ENCODE measurements around the gene CAMKV.
"Not testable (repeated sequence)": the region's sequence is repeated elsewhere in the genome, so short reads cannot be mapped to it uniquely, and the experiment has no call there.

CAMKV gene

GRCh38 chr3:49906073-49906743 is 36.5 kb upstream of the CAMKV start:
- no peak for DNase-seq (ENCODE audit: low read depth, low spot score)
- no peak overlapping the region for H3K27ac ChIP-seq (ENCODE audit: low read length)
- H3K9me3 ChIP-seq (ENCODE audit: control insufficient read depth, insufficient read depth, low read length), result no peaks in the 10 kb centered on the region
- H3K4me3 ChIP-seq (ENCODE audit: low read length), result no peak overlapping the region
- H3K27me3 ChIP-seq (ENCODE audit: control insufficient read depth, insufficient read depth, low read length), result no peaks in the 10 kb centered on the region
- H3K4me1 ChIP-seq (ENCODE audit: control insufficient read depth, insufficient read depth, low read length), result peaks cover 12% of the 10 kb centered on the region; the same call in 1 of the 2 replicates
- no peaks in the 10 kb centered on the region for H3K36me3 ChIP-seq (ENCODE audit: control insufficient read depth, insufficient read depth, low read length)
- whole genome bisulfite sequencing (ENCODE audit: insufficient coverage, insufficient read length), result no CpG with 5 or more reads among the region's 15 CpGs

DNA sequence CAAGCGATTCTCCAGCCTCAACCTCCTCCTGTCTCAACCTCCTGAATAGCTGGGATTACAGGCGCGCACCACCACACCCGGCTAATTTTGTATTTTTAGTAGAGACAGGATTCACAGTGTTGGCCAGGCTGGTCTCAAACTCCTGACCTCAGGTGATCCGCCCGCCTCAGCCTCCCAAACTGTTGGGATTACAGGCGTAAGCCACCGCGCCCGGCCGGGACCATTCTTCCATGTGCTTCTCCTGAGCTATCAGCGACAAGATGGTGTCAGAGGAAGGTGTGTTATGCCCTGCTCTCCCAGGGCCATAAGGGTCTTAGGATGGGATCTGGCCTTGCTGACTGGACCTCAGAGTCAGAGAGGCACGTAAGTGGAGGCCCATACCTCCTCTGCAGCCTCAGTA is 34.7 kb upstream of the CAMKV start:
- not testable (repeated sequence) for H3K27ac ChIP-seq (ENCODE audit: low read length); H3K9me3 ChIP-seq (ENCODE audit: control insufficient read depth, insufficient read depth, low read length); H3K27me3 ChIP-seq (ENCODE audit: control insufficient read depth, insufficient read depth, low read length); H3K4me3 ChIP-seq (ENCODE audit: low read length); DNase-seq (ENCODE audit: low read depth, low spot score); H3K36me3 ChIP-seq (ENCODE audit: control insufficient read depth, insufficient read depth, low read length)
- no CpG with 5 or more reads among the region's 13 CpGs for WGBS (ENCODE audit: insufficient coverage, insufficient read length)
- H3K4me1 ChIP-seq (ENCODE audit: control insufficient read depth, insufficient read depth, low read length), result peaks cover 11% of the 10 kb centered on the region; the same call in 1 of the 2 replicates

- no peaks in the 10 kb centered on the region for H3K9me3 ChIP-seq (ENCODE audit: control insufficient read depth, insufficient read depth, low read length)
- H3K27me3 ChIP-seq (ENCODE audit: control insufficient read depth, insufficient read depth, low read length), result no peaks in the 10 kb centered on the region
- peaks cover 11% of the 10 kb centered on the region; the same call in 1 of the 2 replicates for H3K4me1 ChIP-seq (ENCODE audit: control insufficient read depth, insufficient read depth, low read length)
- H3K27ac ChIP-seq (ENCODE audit: low read length), result no peak within 1 kb of the TSS
- DNase-seq (ENCODE audit: low read depth, low spot score), result peak; percentile 83
- no CpG with 5 or more reads among the region's 65 CpGs for WGBS (ENCODE audit: insufficient coverage, insufficient read length)
- H3K4me3 ChIP-seq (ENCODE audit: low read length), result no peak within 1 kb of the TSS
- H3K36me3 ChIP-seq (ENCODE audit: control insufficient read depth, insufficient read depth, low read length), result no peaks in the 10 kb centered on the region
These were observed 34.0 kb upstream of the CAMKV start, which contains the start of gene MST1R for GRCh38 chr3:49903451-49904424. MST1R (minus strand) TSS chr3:49903873; CDS start chr3:49903609, 264 bp downstream.

DNA sequence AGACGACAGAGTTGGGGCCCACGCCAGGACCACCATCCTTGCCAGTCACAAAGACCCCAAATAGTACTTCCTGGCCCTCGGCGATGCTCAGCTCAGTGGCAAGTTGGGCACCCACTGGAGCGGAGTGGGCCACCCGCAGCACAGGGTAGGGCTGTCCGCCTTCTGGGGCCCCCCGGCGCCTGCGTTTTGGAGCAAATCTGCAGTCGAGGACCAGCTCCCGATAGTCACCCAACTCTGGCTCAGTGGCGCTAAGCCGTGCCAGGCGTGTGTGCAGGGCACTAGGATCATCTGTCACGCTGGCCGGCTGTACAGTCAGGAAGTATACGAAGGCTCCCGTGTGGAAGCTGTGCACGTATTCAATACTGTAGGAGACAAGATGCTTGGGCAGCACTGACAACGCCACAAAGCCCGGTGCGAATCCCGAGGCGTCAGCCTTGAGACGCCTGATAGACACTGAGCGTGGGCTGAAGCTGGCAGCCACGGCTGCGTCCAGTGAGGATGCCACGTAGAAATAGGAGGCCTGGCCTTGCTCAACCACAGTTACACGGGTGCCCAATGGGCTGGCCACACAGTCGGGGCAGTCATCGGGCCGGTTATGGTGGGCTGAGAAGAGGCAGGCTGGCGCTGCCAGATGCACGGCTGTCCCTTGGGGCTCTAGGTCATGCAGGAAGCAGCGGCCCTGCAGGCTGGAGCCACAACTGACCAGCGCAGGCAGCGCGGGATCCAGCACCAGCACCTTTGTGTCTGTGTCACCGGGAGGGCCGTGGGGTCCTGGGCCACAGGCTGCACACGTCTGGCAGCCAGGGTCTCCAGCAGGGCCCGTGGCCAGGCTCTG is 33.0 kb upstream of the CAMKV start:
- peaks cover 11% of the 10 kb centered on the region; the same call in 1 of the 2 replicates for H3K4me1 ChIP-seq (ENCODE audit: control insufficient read depth, insufficient read depth, low read length)
- DNase-seq (ENCODE audit: low read depth, low spot score), result no peak
- no peaks in the 10 kb centered on the region for H3K9me3 ChIP-seq (ENCODE audit: control insufficient read depth, insufficient read depth, low read length)
- WGBS (ENCODE audit: insufficient coverage, insufficient read length), result no CpG with 5 or more reads among the region's 44 CpGs
- H3K36me3 ChIP-seq (ENCODE audit: control insufficient read depth, insufficient read depth, low read length), result no peaks in the 10 kb centered on the region
- no peaks in the 10 kb centered on the region for H3K27me3 ChIP-seq (ENCODE audit: control insufficient read depth, insufficient read depth, low read length)
- H3K4me3 ChIP-seq (ENCODE audit: low read length), result no peak overlapping the region
- no peak overlapping the region for H3K27ac ChIP-seq (ENCODE audit: low read length)

DNA sequence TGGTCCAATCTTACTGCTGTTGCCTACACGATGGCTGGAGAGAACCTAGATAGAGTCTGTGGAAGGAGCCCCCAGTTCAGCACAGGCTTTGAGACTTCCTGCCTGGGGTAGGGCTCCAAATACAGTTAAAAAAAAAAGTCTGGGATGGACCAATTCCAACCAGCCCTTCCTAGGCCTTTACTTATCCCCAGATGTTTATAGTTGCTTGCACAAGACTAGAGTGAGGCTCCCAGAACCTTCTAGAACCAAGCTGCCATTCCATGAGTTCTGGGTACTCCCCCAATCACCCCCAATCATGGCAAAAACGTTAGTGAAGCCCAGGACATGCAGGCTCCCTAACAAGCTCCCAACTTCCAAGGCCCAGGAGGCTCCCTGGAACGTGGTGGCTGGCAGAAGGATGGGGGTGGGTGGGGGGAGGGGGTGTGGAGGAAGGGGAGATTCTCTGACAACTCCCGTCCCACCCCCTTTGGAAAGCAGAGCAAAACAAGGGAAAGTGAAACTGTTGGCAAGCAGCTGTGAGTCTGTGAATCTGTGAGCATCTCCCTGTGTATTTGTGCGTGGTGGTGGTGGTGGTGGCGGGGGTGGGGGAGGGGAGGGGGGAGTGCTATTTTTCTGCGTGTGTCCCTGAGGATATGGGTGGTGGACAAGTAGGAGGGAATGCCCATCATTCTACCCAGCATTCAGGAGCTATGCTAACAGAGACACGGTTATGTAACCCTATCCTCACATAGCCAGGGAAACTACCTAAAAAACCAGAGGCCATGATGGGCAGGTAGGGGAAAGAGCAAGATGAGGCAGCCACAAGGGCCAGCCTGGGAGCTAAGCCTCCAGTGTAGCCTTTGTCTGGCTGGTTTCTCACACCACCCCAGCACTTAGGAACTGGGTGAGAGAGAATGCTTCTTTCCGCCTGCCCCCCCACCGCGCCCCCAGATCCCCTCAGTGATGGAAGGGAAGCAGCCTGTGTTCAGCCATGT is 31.9 kb upstream of the CAMKV start:
- Histone ChIP-seq H3K4me3 (ENCODE audit: low read length) (no peak overlapping the region), H3K9me3 (ENCODE audit: control insufficient read depth, insufficient read depth, low read length) (no peaks in the 10 kb centered on the region), H3K27ac (ENCODE audit: low read length) (no peak overlapping the region), H3K36me3 (ENCODE audit: control insufficient read depth, insufficient read depth, low read length) (no peaks in the 10 kb centered on the region), H3K4me1 (ENCODE audit: control insufficient read depth, insufficient read depth, low read length) (peaks cover 11% of the 10 kb centered on the region; the same call in 1 of the 2 replicates), H3K27me3 (ENCODE audit: control insufficient read depth, insufficient read depth, low read length) (no peaks in the 10 kb centered on the region)
- no peak for DNase-seq (ENCODE audit: low read depth, low spot score)
- no CpG with 5 or more reads among the region's 11 CpGs for WGBS (ENCODE audit: insufficient coverage, insufficient read length)

GRCh38 chr3:49900491-49901153 is 30.9 kb upstream of the CAMKV start:
- Histone ChIP-seq H3K36me3 (ENCODE audit: control insufficient read depth, insufficient read depth, low read length) (no peaks in the 10 kb centered on the region), H3K9me3 (ENCODE audit: control insufficient read depth, insufficient read depth, low read length) (no peaks in the 10 kb centered on the region), H3K27me3 (ENCODE audit: control insufficient read depth, insufficient read depth, low read length) (no peaks in the 10 kb centered on the region), H3K4me3 (ENCODE audit: low read length) (no peak overlapping the region), H3K27ac (ENCODE audit: low read length) (no peak overlapping the region), H3K4me1 (ENCODE audit: control insufficient read depth, insufficient read depth, low read length) (peaks cover 4% of the 10 kb centered on the region; the same call in 1 of the 2 replicates)
- DNase-seq (ENCODE audit: low read depth, low spot score), result no peak
- no CpG with 5 or more reads among the region's 8 CpGs for WGBS (ENCODE audit: insufficient coverage, insufficient read length)

GRCh38 chr3:49899815-49900214 is 30.1 kb upstream of the CAMKV start:
- Histone ChIP-seq H3K4me3 (ENCODE audit: low read length) (no peak overlapping the region), H3K4me1 (ENCODE audit: control insufficient read depth, insufficient read depth, low read length) (peaks cover 4% of the 10 kb centered on the region; the same call in 1 of the 2 replicates), H3K27ac (ENCODE audit: low read length) (no peak overlapping the region), H3K36me3 (ENCODE audit: control insufficient read depth, insufficient read depth, low read length) (no peaks in the 10 kb centered on the region), H3K27me3 (ENCODE audit: control insufficient read depth, insufficient read depth, low read length) (no peaks in the 10 kb centered on the region), H3K9me3 (ENCODE audit: control insufficient read depth, insufficient read depth, low read length) (no peaks in the 10 kb centered on the region)
- no peak for DNase-seq (ENCODE audit: low read depth, low spot score)
- no CpG with 5 or more reads among the region's 5 CpGs for WGBS (ENCODE audit: insufficient coverage, insufficient read length)

- Histone ChIP-seq H3K27ac (ENCODE audit: low read length) (no peak overlapping the region), H3K36me3 (ENCODE audit: control insufficient read depth, insufficient read depth, low read length) (no peaks in the 10 kb centered on the region), H3K4me3 (ENCODE audit: low read length) (no peak overlapping the region), H3K9me3 (ENCODE audit: control insufficient read depth, insufficient read depth, low read length) (no peaks in the 10 kb centered on the region), H3K27me3 (ENCODE audit: control insufficient read depth, insufficient read depth, low read length) (no peaks in the 10 kb centered on the region), H3K4me1 (ENCODE audit: control insufficient read depth, insufficient read depth, low read length) (peaks cover 3% of the 10 kb centered on the region; the same call in 1 of the 2 replicates)
- no CpG with 5 or more reads among the region's 6 CpGs for WGBS (ENCODE audit: insufficient coverage, insufficient read length)
- no peak for DNase-seq (ENCODE audit: low read depth, low spot score)
These were observed 29.3 kb upstream of the CAMKV start for GRCh38 chr3:49898991-49899390.

- Histone ChIP-seq H3K4me3 (ENCODE audit: low read length) (no peak overlapping the region), H3K9me3 (ENCODE audit: control insufficient read depth, insufficient read depth, low read length) (no peaks in the 10 kb centered on the region), H3K4me1 (ENCODE audit: control insufficient read depth, insufficient read depth, low read length) (no peaks in the 10 kb centered on the region), H3K27ac (ENCODE audit: low read length) (no peak overlapping the region), H3K36me3 (ENCODE audit: control insufficient read depth, insufficient read depth, low read length) (no peaks in the 10 kb centered on the region), H3K27me3 (ENCODE audit: control insufficient read depth, insufficient read depth, low read length) (no peaks in the 10 kb centered on the region)
- DNase-seq (ENCODE audit: low read depth, low spot score), result no peak
- WGBS (ENCODE audit: insufficient coverage, insufficient read length), result no CpG with 5 or more reads among the region's 5 CpGs
These were observed 26.6 kb upstream of the CAMKV start for GRCh38 chr3:49896345-49896744.
